ENCODE data around the gene CA7.

Gene CA7

GRCh38 chr16:66898933-66899309, 54.7 kb downstream of the CA7 start:
- no peak for DNase-seq (ENCODE audit: low read depth)

DNA sequence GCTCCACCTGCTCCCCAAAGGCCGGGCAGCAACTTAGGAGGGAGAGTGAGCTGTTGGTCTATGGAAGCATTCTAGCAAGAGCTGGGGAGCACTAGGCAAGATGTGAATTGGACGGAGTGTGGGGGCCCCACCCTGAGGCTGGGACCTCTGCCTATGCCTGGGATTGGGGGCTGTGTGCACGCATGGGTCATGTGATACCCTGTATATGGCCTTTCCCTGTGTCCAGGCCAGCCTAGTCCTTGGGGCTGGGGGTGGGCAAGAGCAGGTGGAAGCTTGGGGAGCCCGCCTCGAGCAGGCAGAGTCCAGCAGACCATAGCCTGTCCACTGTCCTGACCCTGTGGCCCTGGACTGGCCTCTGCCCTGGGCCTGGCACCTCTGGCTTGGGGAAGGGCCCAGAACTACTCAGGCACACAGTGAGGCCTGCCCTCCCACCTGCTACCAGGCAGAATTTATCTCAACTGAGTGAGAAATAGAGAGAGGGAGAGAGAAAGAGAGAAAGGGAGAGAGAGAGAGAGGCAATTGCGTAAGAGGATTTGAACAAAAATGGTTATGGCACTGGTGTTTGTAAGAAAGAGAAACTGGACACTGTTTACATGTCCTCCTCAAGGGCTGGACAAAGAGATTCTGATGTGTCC, 55.2 kb downstream of the CA7 start:
- DNase-seq (ENCODE audit: low read depth) = no peak

- no peak for DNase-seq (ENCODE audit: low read depth)
Measured at GRCh38 chr16:66899945-66900710, 55.9 kb downstream of the CA7 start.

DNA sequence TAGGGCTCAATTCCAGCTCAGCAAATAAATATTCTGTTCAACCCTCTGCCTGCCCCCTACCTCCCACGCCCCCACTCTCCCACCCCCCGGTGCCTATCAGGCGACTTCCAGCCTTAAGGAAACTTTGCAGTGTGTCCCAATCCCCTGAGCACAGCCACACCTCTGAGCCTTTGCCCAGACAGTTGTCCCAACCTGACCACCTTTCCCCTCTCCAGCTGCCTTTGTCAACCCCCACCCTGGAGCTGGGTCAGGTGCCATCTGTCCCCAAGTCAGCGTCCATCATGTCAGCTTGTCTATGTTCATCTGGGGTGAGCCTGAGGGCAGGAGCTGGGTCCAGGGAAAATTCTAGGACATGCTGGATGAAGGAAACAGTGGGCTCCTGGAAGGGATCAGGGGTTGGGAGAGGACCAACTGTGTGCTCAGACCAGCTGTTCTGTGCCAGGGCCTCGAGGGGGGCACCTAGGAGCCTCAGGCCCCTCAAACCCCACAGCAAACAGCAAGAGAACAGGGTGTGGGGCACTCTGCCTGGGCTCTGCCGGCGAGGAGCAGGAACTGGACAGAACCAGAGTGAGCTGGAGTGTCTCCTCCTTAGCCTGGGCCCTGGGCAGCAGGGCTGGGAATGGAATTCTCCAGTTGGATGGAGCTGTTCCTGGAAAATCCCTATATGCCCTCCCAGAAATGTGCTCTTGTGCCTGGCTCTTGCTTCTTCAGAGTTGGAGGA, 56.7 kb downstream of the CA7 start:
- DNase-seq (ENCODE audit: low read depth) = no peak

DNA sequence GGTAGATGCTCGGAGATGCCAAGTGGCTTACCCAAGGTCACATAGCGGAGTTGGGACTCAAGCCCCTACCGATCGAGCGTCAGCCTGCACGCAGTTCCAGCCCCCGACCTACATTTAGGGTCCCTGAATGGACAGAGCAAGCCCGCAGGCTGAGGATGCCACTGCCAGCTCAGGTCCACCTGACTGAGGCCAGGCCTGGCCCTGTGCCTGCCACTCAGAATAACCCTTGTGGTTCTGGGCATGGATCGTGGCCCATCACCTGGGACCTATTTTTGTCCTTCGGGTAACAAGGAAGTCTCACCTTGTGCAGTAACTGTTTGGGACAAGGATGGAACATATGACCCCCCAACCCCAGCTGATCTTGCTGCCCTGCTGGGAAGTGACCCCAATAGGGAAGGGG, 57.4 kb downstream of the CA7 start:
- DNase-seq (ENCODE audit: low read depth) = no peak

GRCh38 chr16:66902648-66903543, 58.7 kb downstream of the CA7 start:
- DNase-seq (ENCODE audit: low read depth) = no peak
